OCI-LY1 (cell line): ENCODE results near the gene KIAA2012.

ENCODE experiments used
- H2AFZ ChIP-seq: fragments of 200-600 bp; sonication (generic), shearing (Covaris generic); 2 replicates; pipeline ENCODE4 v1.6.0; 2014; ENCODE audit warnings: antibody characterized with exemption, mild to moderate bottlenecking, low read length
- H3F3A ChIP-seq: fragments of 200-600 bp; sonication (generic), shearing (Covaris generic); 2 replicates; pipeline ENCODE4 v1.6.0; 2014; ENCODE audit warnings: mild to moderate bottlenecking, antibody characterized with exemption, low read length, moderate library complexity; ENCODE audit not compliant: insufficient read depth
- H3K27ac ChIP-seq: fragments of 200-600 bp; sonication (generic); 2 replicates; pipeline ENCODE4 v1.5.1; 2014; ENCODE audit warnings: low read length, mixed run types, mild to moderate bottlenecking, low read depth; ENCODE audit not compliant: poor library complexity, severe bottlenecking
- H3K27me3 ChIP-seq: fragments of 200-600 bp; sonication (generic); 2 replicates; pipeline ENCODE4 v1.6.0; 2014; ENCODE audit warnings: antibody characterized with exemption, mild to moderate bottlenecking, low read length, moderate library complexity; ENCODE audit not compliant: insufficient read depth
- H3K36me3 ChIP-seq: fragments of 200-600 bp; sonication (generic); 2 replicates; pipeline ENCODE4 v1.6.1; 2014; ENCODE audit warnings: mild to moderate bottlenecking, antibody characterized with exemption, low read length, moderate library complexity, mixed read lengths; ENCODE audit not compliant: insufficient read depth
- H3K4me1 ChIP-seq: fragments of 200-600 bp; sonication (generic); 2 replicates; pipeline ENCODE4 v1.5.1; 2014; ENCODE audit warnings: mild to moderate bottlenecking, low read length, moderate library complexity; ENCODE audit not compliant: insufficient read depth, severe bottlenecking
- H3K4me2 ChIP-seq: fragments of 200-600 bp; sonication (generic), shearing (Covaris generic); 2 replicates; pipeline ENCODE4 v1.6.1; 2014; ENCODE audit warnings: low read length
- H3K4me3 ChIP-seq: fragments of 200-600 bp; sonication (generic); 2 replicates; pipeline ENCODE4 v1.5.1; 2014; ENCODE audit warnings: low read length, low read depth, mild to moderate bottlenecking, mixed read lengths; ENCODE audit not compliant: poor library complexity, severe bottlenecking
- H3K79me2 ChIP-seq: fragments of 200-600 bp; shearing (Covaris generic); 2 replicates; pipeline ENCODE4 v1.6.1; 2016; ENCODE audit warnings: mixed run types, low read length, mixed read lengths; ENCODE audit not compliant: insufficient read depth
- H3K9ac ChIP-seq: fragments of 200-600 bp; sonication (generic), shearing (Covaris generic); 2 replicates; pipeline ENCODE4 v1.6.1; 2014; ENCODE audit warnings: mild to moderate bottlenecking, low read length, mixed read lengths
- H3K9me2 ChIP-seq: fragments of 200-600 bp; sonication (generic), shearing (Covaris generic); 2 replicates; pipeline ENCODE4 v1.6.1; 2014; ENCODE audit warnings: low read depth, mild to moderate bottlenecking, low read length, mixed read lengths
- H3K9me3 ChIP-seq: fragments of 200-600 bp; shearing (Covaris generic); 2 replicates; pipeline ENCODE4 v1.6.1; 2014; ENCODE audit warnings: low read length, mixed read lengths
- H4K20me1 ChIP-seq: fragments of 200-600 bp; sonication (generic), shearing (Covaris generic); 2 replicates; pipeline ENCODE4 v1.6.0; 2016; ENCODE audit warnings: mild to moderate bottlenecking, low read length; ENCODE audit not compliant: insufficient read depth
- CTCF ChIP-seq: fragments of 200-600 bp; sonication (generic), shearing (Covaris generic); IDR thresholded peaks from 2 replicates; pipeline ENCODE4 v1.5.1; 2017; ENCODE audit warnings: mild to moderate bottlenecking, antibody characterized with exemption, low read length, moderate library complexity, mixed read lengths
- EZH2 ChIP-seq: fragments of 200-600 bp; sonication (generic), shearing (Covaris generic); IDR thresholded peaks from 2 replicates; pipeline ENCODE4 v1.8.0; 2017; ENCODE audit warnings: borderline replicate concordance, mixed run types, mild to moderate bottlenecking, antibody characterized with exemption, low read length, moderate library complexity, mixed read lengths

Gene KIAA2012

GRCh38 chr2:202122163-202122540 is 49.1 kb downstream of the KIAA2012 start:
- Histone ChIP-seq H3K36me3 (no peaks in the 10 kb centered on the region), H2AFZ (no peak overlapping the region), H3K4me1 (no peaks in the 10 kb centered on the region), H3K9me2 (no peaks in the 10 kb centered on the region), H3F3A (no peaks in the 10 kb centered on the region), H3K4me2 (no peak overlapping the region), H3K27me3 (no peaks in the 10 kb centered on the region; the same call in 1 of the 2 replicates), H3K9me3 (peaks cover 5% of the 10 kb centered on the region; the same call in 1 of the 2 replicates), H3K27ac (no peak overlapping the region), H3K4me3 (no peak overlapping the region), H3K9ac (no peak overlapping the region), H4K20me1 (no peaks in the 10 kb centered on the region), H3K79me2 (no peaks in the 10 kb centered on the region)
- TF ChIP-seq EZH2 (no peak), CTCF (no peak)

GRCh38 chr2:202122980-202123720 is 50.1 kb downstream of the KIAA2012 start:
- TF ChIP-seq EZH2 = no peak
- no peak for TF ChIP-seq CTCF
- Histone ChIP-seq H3K27me3 (no peaks in the 10 kb centered on the region; the same call in 1 of the 2 replicates), H4K20me1 (no peaks in the 10 kb centered on the region), H3K79me2 (no peaks in the 10 kb centered on the region), H3K9me3 (peaks cover 5% of the 10 kb centered on the region; the same call in 1 of the 2 replicates), H3F3A (no peaks in the 10 kb centered on the region), H3K27ac (no peak overlapping the region), H3K4me1 (no peaks in the 10 kb centered on the region), H3K4me3 (no peak overlapping the region), H3K4me2 (no peak overlapping the region), H3K9ac (no peak overlapping the region), H3K36me3 (no peaks in the 10 kb centered on the region), H2AFZ (no peak overlapping the region), H3K9me2 (no peaks in the 10 kb centered on the region)

GRCh38 chr2:202124286-202124685 is 51.2 kb downstream of the KIAA2012 start:
- Histone ChIP-seq H3K27ac (no peak overlapping the region), H3K9me2 (no peaks in the 10 kb centered on the region), H4K20me1 (no peaks in the 10 kb centered on the region), H3K9ac (no peak overlapping the region), H3K79me2 (no peaks in the 10 kb centered on the region), H3K9me3 (peaks cover 5% of the 10 kb centered on the region; the same call in 1 of the 2 replicates), H2AFZ (no peak overlapping the region), H3F3A (no peaks in the 10 kb centered on the region), H3K4me1 (no peaks in the 10 kb centered on the region), H3K36me3 (no peaks in the 10 kb centered on the region), H3K4me3 (no peak overlapping the region), H3K27me3 (no peaks in the 10 kb centered on the region; the same call in 1 of the 2 replicates), H3K4me2 (no peak overlapping the region)
- no peak for TF ChIP-seq EZH2
